Measurements from ENCODE around the gene SNAP91.

GRCh38 chr6:83696674-83697073 lies 12.2 kb downstream of the SNAP91 start:
- TF ChIP-seq RAD21 (IDR thresholded peaks at IDR 0.05) (no peak), YY1 (IDR thresholded peaks at IDR 0.05) (no peak), EGR1 (IDR thresholded peaks at IDR 0.05; ENCODE audit: low read depth in 2 of 2) (no peak), REST (IDR thresholded peaks at IDR 0.05) (no peak), GABPA (IDR thresholded peaks at IDR 0.05 in 1 of 2, conservative IDR thresholded peaks at IDR 0.05 in 1 of 2) (no peak), JUND (IDR thresholded peaks at IDR 0.05) (no peak), MAX (IDR thresholded peaks at IDR 0.05) (no peak), SP1 (IDR thresholded peaks at IDR 0.05) (no peak), HNF4G (IDR thresholded peaks at IDR 0.05) (no peak), RXRA (IDR thresholded peaks at IDR 0.05) (no peak), TAF1 (conservative IDR thresholded peaks at IDR 0.05) (no peak)
- TF ChIP-seq, protein P1, sequence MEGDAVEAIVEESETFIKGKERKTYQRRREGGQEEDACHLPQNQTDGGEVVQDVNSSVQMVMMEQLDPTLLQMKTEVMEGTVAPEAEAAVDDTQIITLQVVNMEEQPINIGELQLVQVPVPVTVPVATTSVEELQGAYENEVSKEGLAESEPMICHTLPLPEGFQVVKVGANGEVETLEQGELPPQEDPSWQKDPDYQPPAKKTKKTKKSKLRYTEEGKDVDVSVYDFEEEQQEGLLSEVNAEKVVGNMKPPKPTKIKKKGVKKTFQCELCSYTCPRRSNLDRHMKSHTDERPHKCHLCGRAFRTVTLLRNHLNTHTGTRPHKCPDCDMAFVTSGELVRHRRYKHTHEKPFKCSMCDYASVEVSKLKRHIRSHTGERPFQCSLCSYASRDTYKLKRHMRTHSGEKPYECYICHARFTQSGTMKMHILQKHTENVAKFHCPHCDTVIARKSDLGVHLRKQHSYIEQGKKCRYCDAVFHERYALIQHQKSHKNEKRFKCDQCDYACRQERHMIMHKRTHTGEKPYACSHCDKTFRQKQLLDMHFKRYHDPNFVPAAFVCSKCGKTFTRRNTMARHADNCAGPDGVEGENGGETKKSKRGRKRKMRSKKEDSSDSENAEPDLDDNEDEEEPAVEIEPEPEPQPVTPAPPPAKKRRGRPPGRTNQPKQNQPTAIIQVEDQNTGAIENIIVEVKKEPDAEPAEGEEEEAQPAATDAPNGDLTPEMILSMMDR (IDR thresholded peaks at IDR 0.05; ENCODE audit: low read depth, low read length, missing input control) = no peak

Measured in liver (tissue), 3 donors.